ENCODE measurements around the gene SUN1.

DNA sequence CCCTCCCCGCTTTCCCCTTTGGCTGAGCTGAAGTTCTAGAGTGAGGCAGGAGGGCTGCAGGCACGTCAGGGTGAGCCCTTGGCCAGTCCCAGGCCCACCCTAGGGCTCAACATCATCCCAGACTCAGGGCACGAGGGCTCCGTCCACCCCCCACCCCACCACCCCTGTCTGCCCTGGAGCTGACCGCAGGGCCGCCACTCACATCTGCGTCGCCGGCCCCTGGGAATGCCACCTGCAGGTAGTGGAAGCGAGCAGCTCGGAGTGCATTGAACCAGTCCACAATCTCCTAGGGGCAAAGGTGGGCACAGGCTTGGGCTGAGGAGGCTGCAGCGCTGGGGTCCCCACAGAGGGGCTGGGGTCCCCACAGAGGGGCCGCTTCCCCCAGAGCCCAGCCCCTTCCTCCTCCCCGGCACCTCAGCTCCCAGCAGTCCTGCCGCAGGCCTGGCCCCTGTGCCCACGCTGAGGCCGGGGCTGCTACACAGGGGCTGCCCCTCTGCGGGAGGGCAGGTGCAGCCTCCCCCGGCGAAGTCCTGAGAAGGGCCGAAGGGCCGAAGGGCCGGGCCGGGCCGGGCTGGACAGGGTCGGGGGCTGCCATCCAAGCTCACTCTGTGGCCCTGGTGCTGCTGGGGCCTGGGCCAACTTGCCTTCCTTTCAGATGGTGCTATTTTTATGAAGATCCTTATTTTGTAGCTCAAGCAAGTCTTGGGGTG, 68.2 kb downstream of the SUN1 start:
- TF ChIP-seq, protein P1, sequence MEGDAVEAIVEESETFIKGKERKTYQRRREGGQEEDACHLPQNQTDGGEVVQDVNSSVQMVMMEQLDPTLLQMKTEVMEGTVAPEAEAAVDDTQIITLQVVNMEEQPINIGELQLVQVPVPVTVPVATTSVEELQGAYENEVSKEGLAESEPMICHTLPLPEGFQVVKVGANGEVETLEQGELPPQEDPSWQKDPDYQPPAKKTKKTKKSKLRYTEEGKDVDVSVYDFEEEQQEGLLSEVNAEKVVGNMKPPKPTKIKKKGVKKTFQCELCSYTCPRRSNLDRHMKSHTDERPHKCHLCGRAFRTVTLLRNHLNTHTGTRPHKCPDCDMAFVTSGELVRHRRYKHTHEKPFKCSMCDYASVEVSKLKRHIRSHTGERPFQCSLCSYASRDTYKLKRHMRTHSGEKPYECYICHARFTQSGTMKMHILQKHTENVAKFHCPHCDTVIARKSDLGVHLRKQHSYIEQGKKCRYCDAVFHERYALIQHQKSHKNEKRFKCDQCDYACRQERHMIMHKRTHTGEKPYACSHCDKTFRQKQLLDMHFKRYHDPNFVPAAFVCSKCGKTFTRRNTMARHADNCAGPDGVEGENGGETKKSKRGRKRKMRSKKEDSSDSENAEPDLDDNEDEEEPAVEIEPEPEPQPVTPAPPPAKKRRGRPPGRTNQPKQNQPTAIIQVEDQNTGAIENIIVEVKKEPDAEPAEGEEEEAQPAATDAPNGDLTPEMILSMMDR (IDR thresholded peaks at IDR 0.05; ENCODE audit: low read length) = no peak
- TF ChIP-seq EZH2 (optimal IDR thresholded peaks at IDR 0.05; ENCODE audit: low read depth, low read length) (no peak), EZH2phosphoT487 (IDR thresholded peaks at IDR 0.05; ENCODE audit: low read length) (no peak)
